HepG2 (cell line): ENCODE data around the gene ZBTB20. TPM values are rescaled to one million over a fixed set of nuclear protein-coding genes. Genes with fewer than 3 reads are reported as not detected.
A peak's percentile ranks its signal among the peaks of the same experiment; 100 is the strongest.

ENCODE experiments used
- CREB1 ChIP-seq, 2 experiments: fragments of 450-650 bp in 1 of 2; IDR thresholded peaks; 2 replicates each; pipeline ENCODE4 v1.6.1; 2016 to 2017; ENCODE audit warnings: control low read depth in 1 of 2, mild to moderate bottlenecking in 1 of 2, missing compliant biosample characterization in 1 of 2, missing genetic modification characterization in 1 of 2
- GABPB1 ChIP-seq: IDR thresholded peaks from 2 replicates; pipeline ENCODE4 v1.6.1; 2016; ENCODE audit warnings: mild to moderate bottlenecking, missing genetic modification reagents, moderate library complexity, missing compliant biosample characterization
- HIVEP1 ChIP-seq: sonication (generic); formaldehyde crosslinking; IDR thresholded peaks from 2 replicates; pipeline ENCODE4 v1.4.0; 2020; ENCODE audit warnings: mild to moderate bottlenecking, missing genetic modification reagents
- MATR3 ChIP-seq: sonication (generic); formaldehyde crosslinking; IDR thresholded peaks from 2 replicates; pipeline ENCODE4 v1.4.0; 2020; ENCODE audit warnings: missing genetic modification reagents
- MAZ ChIP-seq, 2 experiments: sonication (generic) in 1 of 2; formaldehyde crosslinking in 1 of 2; IDR thresholded peaks; 2 replicates each; pipeline versions ENCODE4 v1.5.0 to v1.6.1; 2012 to 2020; ENCODE audit warnings: low read depth in 2 of 2, mild to moderate bottlenecking in 2 of 2, borderline replicate concordance in 1 of 2, improper control_type of control experiment in 1 of 2, low read length in 1 of 2, missing genetic modification reagents in 1 of 2, moderate library complexity in 1 of 2
- NCOA1 ChIP-seq: sonication (generic); formaldehyde crosslinking; IDR thresholded peaks from 2 replicates; pipeline ENCODE4 v1.9.0; 2021; ENCODE audit warnings: missing genetic modification reagents
- NFKB2 ChIP-seq: sonication (generic); formaldehyde crosslinking; IDR thresholded peaks from 2 replicates; pipeline ENCODE4 v1.4.0; 2020; ENCODE audit warnings: missing genetic modification reagents, borderline replicate concordance
- NFYC ChIP-seq: IDR thresholded peaks from 2 replicates; pipeline ENCODE4 v1.6.1; 2016; ENCODE audit warnings: missing genetic modification reagents, missing compliant biosample characterization
- NR1H2 ChIP-seq: sonication (generic); formaldehyde crosslinking; IDR thresholded peaks from 2 replicates; pipeline ENCODE4 v1.8.1; 2022; ENCODE audit warnings: low read depth, missing genetic modification reagents, borderline replicate concordance
- PITX1 ChIP-seq: sonication (generic); formaldehyde crosslinking; IDR thresholded peaks from 2 replicates; pipeline ENCODE4 v1.5.1; 2020; ENCODE audit warnings: mild to moderate bottlenecking, missing genetic modification reagents
- REPIN1 ChIP-seq: sonication (generic); formaldehyde crosslinking; IDR thresholded peaks from 2 replicates; pipeline ENCODE4 v1.8.0; 2022; ENCODE audit warnings: missing genetic modification reagents, low read depth, mild to moderate bottlenecking, borderline replicate concordance
- SNRNP70 ChIP-seq: fragments of 200-400 bp; formaldehyde crosslinking; IDR thresholded peaks from 2 replicates; pipeline ENCODE4 v1.6.1; 2017; ENCODE audit warnings: mild to moderate bottlenecking, low read depth, low read length, moderate library complexity
- SOX5 ChIP-seq: IDR thresholded peaks from 2 replicates; pipeline ENCODE4 v1.6.1; 2016; ENCODE audit warnings: borderline replicate concordance
- SP1 ChIP-seq, 2 experiments: fragments of 450-650 bp in 1 of 2; sonication (generic) in 1 of 2; formaldehyde crosslinking in 1 of 2; IDR thresholded peaks; 2 replicates each; pipeline versions ENCODE4 v1.4.0 to v1.6.1; 2016 to 2020; ENCODE audit warnings: missing genetic modification reagents in 1 of 2
- SUZ12 ChIP-seq: fragments of 150-350 bp; IDR thresholded peaks from 2 replicates; pipeline ENCODE4 v1.6.1; 2014; ENCODE audit warnings: low read depth, low read length
- TGIF2 ChIP-seq: IDR thresholded peaks from 2 replicates; pipeline ENCODE4 v1.6.1; 2016; ENCODE audit warnings: control low read depth, missing compliant biosample characterization
- TOE1 ChIP-seq: sonication (generic); formaldehyde crosslinking; IDR thresholded peaks from 2 replicates; pipeline ENCODE4 v1.4.0; 2020; ENCODE audit warnings: mild to moderate bottlenecking, missing genetic modification reagents
- ZFP82 ChIP-seq: sonication (generic); formaldehyde crosslinking; IDR thresholded peaks from 2 replicates; pipeline ENCODE4 v1.5.1; 2020; ENCODE audit warnings: mild to moderate bottlenecking, missing genetic modification reagents, borderline replicate concordance
- ZKSCAN8 ChIP-seq: IDR thresholded peaks from 2 replicates; pipeline ENCODE4 v1.6.1; 2016; ENCODE audit warnings: borderline replicate concordance, missing genetic modification reagents, missing compliant biosample characterization
- ZNF224 ChIP-seq: sonication (generic); formaldehyde crosslinking; IDR thresholded peaks from 2 replicates; pipeline ENCODE4 v1.5.0; 2020; ENCODE audit warnings: mild to moderate bottlenecking, missing genetic modification reagents
- ZNF274 ChIP-seq: sonication (generic); formaldehyde crosslinking; IDR thresholded peaks from 2 replicates; pipeline ENCODE4 v1.5.1; 2020; ENCODE audit warnings: mild to moderate bottlenecking, missing genetic modification reagents
- ZNF3 ChIP-seq: IDR thresholded peaks from 2 replicates; pipeline ENCODE4 v1.7.0; 2017; ENCODE audit warnings: inconsistent platforms
- ZNF549 ChIP-seq: sonication (generic); formaldehyde crosslinking; IDR thresholded peaks from 2 replicates; pipeline ENCODE4 v1.5.0; 2020; ENCODE audit warnings: missing genetic modification reagents
- ZNF562 ChIP-seq: sonication (generic); formaldehyde crosslinking; IDR thresholded peaks from 2 replicates; pipeline ENCODE4 v1.8.0; 2022; ENCODE audit warnings: missing genetic modification reagents, borderline replicate concordance
- polyA plus RNA-seq, 8 experiments: library from polyadenylated mRNA; depleted of rRNA in 3 of 8; stranded (reverse) in 7 of 8; unstranded in 1 of 8; fragments of >200 nt; fragmentation: Illumina TruSeq in 4 of 8; extraction: Trizol in 4 of 8; gene quantifications; 2 replicates each; pipeline versions ENCODE4 v1.2.1 to v1.2.3, GENCODE V29; 2011 to 2016; ENCODE audit warnings: low read depth in 4 of 8, missing spikeins in 1 of 8, mixed read lengths in 1 of 8; ENCODE audit not compliant: insufficient read depth in 1 of 8
- total RNA-seq, 5 experiments: library from RNA; depleted of rRNA; stranded (reverse); fragments of >200 nt; fragmentation: Illumina TruSeq; extraction: Trizol; gene quantifications; 2 replicates each; pipeline ENCODE4 v1.2.3, GENCODE V29; 2016; ENCODE audit warnings: low read depth in 1 of 5
- TF ChIP-seq, protein P1 (sequence below): sonication (generic); formaldehyde crosslinking; IDR thresholded peaks from 2 replicates; pipeline ENCODE4 v1.8.0; 2022; ENCODE audit warnings: missing genetic modification reagents, mild to moderate bottlenecking, inconsistent platforms, borderline replicate concordance
- TF ChIP-seq, protein P2 (sequence below): sonication (generic); formaldehyde crosslinking; IDR thresholded peaks from 2 replicates; pipeline ENCODE4 v1.9.0; 2022; ENCODE audit warnings: low read depth, missing genetic modification reagents
- TF ChIP-seq, protein P3 (sequence below): sonication (generic); formaldehyde crosslinking; IDR thresholded peaks from 2 replicates; pipeline ENCODE4 v1.8.1; 2022; ENCODE audit warnings: mild to moderate bottlenecking, missing genetic modification reagents

Gene ZBTB20
- total and polyA plus RNA-seq, 2 of the 13 experiments (the other 11 are each of a cell fraction or from before 2014, with no cell fraction given), result 1.9 to 8.8 TPM

DNA sequence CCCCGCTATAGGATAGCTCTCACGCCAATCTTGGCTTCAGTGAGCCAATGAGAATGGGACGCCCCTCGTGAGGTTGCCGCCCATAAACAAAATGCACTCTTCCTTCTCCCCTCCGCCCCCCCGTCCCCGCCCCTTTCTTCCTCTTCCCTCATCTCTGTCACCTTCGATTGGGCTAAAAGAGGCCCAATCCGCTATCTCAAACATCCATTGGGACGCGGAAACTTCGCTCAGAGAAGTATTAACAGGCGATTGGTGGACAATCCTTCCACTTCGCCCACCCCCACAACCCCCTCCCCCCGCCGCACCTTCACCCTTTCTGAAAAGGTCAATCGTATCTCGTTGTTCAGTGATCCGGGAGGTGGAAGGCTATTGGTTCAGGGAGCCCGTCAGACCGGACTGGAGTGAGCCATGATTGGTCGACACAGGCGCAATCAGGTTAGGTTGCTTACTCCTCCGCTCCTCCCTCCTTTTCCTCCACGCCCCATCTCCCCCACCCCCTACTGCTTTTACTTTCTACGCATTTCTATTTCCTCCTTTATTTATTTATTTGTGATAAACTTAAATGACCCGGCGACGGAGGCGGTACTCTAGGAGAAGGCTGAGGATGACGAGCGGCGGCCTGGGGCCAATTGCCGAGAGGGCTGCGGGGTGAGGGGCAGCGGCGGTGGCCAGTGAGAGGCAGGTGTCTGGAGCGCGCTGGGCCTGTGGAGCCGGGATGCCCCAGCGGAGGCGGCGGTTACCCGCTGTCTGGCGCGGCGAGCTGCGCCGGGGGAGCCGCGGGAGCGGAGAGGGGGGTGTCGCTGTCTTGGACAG lies 447 bp upstream of the ZBTB20 start (continued):
- TF ChIP-seq NFKB2 (CRISPR knock-in tag) (peak; percentile 74; the same call in 1 of the 2 replicates), SP1 (IDR thresholded peaks at IDR 0.05) (no peak), SP1 (CRISPR knock-in tag; IDR thresholded peaks at IDR 0.05) (peak; percentile 68), ZNF549 (no peak), TGIF2 (no peak), HIVEP1 (CRISPR knock-in tag) (peak; percentile 74; the same call in 1 of the 2 replicates), MATR3 (no peak), GABPB1 (CRISPR knock-in tag) (peak; percentile 77), NFYC (CRISPR knock-in tag) (peak; percentile 88), PITX1 (CRISPR knock-in tag) (no peak), SUZ12 (no peak), ZNF562 (CRISPR knock-in tag) (no peak), MAZ (IDR thresholded peaks at IDR 0.05; ENCODE audit: borderline replicate concordance, low read depth, low read length) (peak; percentile 53; the same call in 1 of the 2 replicates), MAZ (CRISPR knock-in tag; IDR thresholded peaks at IDR 0.05; ENCODE audit: low read depth) (0 out of 2 replicates have a peak, but pooled peaks have one; percentile 23), ZKSCAN8 (CRISPR knock-in tag) (no peak), SNRNP70 (no peak), TOE1 (CRISPR knock-in tag) (no peak), NR1H2 (CRISPR knock-in tag) (no peak), ZFP82 (0 out of 2 replicates have a peak, but pooled peaks have one; percentile 51), REPIN1 (CRISPR knock-in tag) (peak; percentile 11; the same call in 1 of the 2 replicates), ZNF274 (CRISPR knock-in tag) (peak; percentile 43; the same call in 1 of the 2 replicates), SOX5 (CRISPR knock-in tag) (no peak), NCOA1 (CRISPR knock-in tag) (no peak), CREB1 (IDR thresholded peaks at IDR 0.05) (peak; percentile 83), CREB1 (CRISPR knock-in tag; IDR thresholded peaks at IDR 0.05) (peak; percentile 84), ZNF3 (CRISPR knock-in tag) (no peak), ZNF224 (no peak; the same call in 1 of the 2 replicates)
- TF ChIP-seq, protein P1, sequence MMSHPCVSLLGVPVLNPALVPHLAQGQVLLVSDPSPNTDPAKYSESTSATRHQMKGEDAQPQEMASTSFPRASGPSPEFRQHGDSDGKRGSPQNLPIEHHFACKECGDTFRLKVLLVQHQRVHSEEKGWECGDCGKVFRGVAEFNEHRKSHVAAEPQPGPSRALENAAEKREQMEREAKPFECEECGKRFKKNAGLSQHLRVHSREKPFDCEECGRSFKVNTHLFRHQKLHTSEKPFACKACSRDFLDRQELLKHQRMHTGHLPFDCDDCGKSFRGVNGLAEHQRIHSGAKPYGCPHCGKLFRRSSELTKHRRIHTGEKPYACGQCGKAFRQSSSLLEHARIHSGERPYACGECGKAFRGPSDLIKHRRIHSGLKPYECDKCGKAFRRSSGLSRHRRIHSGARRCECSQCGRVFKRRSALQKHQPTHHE (CRISPR knock-in tag), result no peak
- TF ChIP-seq, protein P2, sequence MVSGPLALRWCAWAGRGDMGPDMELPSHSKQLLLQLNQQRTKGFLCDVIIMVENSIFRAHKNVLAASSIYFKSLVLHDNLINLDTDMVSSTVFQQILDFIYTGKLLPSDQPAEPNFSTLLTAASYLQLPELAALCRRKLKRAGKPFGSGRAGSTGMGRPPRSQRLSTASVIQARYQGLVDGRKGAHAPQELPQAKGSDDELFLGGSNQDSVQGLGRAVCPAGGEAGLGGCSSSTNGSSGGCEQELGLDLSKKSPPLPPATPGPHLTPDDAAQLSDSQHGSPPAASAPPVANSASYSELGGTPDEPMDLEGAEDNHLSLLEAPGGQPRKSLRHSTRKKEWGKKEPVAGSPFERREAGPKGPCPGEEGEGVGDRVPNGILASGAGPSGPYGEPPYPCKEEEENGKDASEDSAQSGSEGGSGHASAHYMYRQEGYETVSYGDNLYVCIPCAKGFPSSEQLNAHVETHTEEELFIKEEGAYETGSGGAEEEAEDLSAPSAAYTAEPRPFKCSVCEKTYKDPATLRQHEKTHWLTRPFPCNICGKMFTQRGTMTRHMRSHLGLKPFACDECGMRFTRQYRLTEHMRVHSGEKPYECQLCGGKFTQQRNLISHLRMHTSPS, result no peak
- TF ChIP-seq, protein P3, sequence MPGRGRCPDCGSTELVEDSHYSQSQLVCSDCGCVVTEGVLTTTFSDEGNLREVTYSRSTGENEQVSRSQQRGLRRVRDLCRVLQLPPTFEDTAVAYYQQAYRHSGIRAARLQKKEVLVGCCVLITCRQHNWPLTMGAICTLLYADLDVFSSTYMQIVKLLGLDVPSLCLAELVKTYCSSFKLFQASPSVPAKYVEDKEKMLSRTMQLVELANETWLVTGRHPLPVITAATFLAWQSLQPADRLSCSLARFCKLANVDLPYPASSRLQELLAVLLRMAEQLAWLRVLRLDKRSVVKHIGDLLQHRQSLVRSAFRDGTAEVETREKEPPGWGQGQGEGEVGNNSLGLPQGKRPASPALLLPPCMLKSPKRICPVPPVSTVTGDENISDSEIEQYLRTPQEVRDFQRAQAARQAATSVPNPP (CRISPR knock-in tag), result no peak
